ENCODE results near the gene CNTFR. TPM values are rescaled to one million over a fixed set of nuclear protein-coding genes. Genes with fewer than 3 reads are reported as not detected.
A peak's percentile ranks its signal among the peaks of the same experiment; 100 is the strongest.

The CNTFR gene
- total RNA-seq, 1 experiment from 2014 or later = not detected

DNA sequence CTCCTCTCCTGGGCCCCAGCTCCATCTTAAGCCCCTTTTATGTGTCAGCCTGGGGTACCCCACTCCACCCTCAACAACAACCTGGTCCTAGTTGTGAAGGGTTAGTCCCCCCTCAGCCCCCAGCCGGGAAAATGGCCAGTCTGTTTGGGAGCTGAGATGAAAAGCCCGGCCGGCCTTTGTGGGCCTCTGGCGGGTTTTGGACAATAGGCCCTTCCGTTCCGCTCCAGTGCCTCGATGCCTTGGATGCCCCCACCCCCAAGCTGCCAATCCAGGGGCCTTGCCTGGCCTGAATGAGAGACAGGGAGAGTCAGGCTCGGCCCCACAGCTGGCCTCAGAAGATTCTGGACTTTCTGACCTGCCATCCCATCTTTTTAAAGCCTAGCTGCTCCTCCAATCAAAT is 9.2 kb downstream of the CNTFR start:
- Histone ChIP-seq H3K9me3 (no peaks in the 10 kb centered on the region), H3K36me3 (no peaks in the 10 kb centered on the region), H3K4me3 (no peak overlapping the region), H3K27me3 (no peaks in the 10 kb centered on the region)
- DNase-seq = no peak

DNA sequence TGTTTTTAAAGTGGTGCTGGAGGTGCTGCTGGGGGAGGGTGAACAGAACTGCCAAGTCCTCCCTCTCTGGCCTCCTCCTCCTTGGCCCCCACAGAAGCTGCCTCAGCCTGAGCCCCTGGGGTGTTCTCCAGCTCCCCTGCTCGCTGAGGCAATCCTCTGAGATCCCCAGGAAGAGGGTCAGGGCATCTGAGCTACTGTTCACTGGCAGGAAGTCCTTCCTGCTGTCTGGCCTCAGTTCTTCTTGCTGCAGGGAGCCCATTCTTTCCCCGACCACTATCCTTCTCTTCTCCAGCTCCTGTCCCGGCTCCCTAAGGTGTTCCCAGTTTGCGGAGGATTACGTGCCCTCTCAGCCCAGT is 9.7 kb downstream of the CNTFR start:
- Histone ChIP-seq H3K4me3 (no peak overlapping the region), H3K36me3 (no peaks in the 10 kb centered on the region), H3K9me3 (no peaks in the 10 kb centered on the region), H3K27me3 (no peaks in the 10 kb centered on the region)
- DNase-seq = no peak

DNA sequence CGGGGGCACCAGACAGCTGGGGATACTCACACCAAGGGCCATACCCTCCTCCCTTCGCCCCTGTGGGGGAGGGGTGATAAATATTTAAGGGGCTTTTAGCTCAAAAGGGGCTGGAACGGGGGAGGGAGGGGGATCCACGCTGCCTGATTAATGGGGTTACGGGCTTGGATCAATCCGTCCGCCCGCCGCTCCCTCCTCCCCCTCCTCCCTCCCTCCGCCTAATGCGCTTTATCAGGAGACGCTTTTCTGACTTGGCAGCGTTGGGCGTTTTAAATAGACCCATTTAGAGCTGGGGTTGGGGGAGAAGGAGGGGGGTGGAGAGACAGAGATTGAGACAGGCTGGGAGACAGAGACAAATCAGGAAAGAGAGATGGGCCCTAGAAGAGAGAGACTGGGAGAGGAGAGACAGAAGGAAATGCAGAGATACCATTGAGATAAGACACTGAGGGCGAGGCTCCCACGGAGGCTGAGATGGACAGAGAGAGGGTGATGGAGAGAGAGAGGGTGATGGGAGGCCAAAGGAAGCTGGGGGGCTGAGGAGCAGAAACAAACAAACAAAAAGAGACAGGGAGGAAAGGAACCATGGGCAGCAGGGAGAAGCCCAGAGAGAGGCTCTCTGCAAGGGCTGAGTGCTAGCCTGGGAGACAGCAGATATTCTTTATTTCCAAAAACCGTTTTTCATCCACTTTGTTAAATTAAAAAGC is 10.3 kb downstream of the CNTFR start:
- H3K27me3 ChIP-seq = no peaks in the 10 kb centered on the region
- H3K9me3 ChIP-seq = no peaks in the 10 kb centered on the region
- H3K4me3 ChIP-seq = no peak overlapping the region
- H3K36me3 ChIP-seq = no peaks in the 10 kb centered on the region
- no peak for DNase-seq

DNA sequence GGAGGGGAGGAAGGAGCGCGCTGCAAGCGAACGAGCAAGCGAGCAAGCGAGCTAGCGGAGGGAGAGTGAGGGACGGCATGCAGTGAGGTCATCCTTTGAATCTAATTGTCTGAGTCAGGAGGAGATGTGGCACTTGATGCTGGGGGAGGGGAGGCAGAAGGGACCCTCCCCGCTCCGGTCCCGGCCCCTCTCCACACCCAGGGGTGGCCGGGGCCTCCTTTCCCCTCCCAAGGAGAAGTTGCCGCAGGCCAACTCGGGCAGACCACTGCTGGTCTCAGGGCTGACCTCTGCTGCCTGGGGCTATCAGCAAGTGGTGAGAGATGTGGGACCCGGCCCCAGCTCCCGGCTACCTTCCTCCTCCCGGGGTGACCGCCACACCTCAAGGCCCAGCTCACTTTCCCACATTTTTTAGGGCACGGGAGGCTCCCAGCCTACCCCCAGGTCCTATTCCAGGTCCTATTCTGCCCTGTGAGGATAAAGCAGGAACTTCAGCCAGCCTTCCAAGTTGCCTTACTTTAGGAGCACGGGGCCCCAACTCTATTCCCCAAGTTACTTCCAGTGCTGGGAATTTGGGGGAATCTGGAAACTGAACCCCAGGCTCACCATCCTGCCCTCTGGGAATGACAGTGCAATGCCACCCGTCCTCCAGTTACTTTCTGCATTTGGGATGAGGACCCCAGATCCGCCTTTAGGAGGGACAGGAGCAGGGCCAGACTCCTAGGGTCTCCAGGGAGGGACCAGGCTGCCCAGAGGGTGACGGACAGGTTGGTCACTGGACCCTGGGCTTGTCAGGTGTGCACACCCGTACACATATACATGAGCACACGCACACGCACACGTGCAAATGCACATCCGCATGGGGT is 11.1 kb downstream of the CNTFR start:
- Histone ChIP-seq H3K9me3 (no peaks in the 10 kb centered on the region), H3K36me3 (no peaks in the 10 kb centered on the region), H3K4me3 (no peak overlapping the region), H3K27me3 (no peaks in the 10 kb centered on the region)
- DNase-seq = no peak

DNA sequence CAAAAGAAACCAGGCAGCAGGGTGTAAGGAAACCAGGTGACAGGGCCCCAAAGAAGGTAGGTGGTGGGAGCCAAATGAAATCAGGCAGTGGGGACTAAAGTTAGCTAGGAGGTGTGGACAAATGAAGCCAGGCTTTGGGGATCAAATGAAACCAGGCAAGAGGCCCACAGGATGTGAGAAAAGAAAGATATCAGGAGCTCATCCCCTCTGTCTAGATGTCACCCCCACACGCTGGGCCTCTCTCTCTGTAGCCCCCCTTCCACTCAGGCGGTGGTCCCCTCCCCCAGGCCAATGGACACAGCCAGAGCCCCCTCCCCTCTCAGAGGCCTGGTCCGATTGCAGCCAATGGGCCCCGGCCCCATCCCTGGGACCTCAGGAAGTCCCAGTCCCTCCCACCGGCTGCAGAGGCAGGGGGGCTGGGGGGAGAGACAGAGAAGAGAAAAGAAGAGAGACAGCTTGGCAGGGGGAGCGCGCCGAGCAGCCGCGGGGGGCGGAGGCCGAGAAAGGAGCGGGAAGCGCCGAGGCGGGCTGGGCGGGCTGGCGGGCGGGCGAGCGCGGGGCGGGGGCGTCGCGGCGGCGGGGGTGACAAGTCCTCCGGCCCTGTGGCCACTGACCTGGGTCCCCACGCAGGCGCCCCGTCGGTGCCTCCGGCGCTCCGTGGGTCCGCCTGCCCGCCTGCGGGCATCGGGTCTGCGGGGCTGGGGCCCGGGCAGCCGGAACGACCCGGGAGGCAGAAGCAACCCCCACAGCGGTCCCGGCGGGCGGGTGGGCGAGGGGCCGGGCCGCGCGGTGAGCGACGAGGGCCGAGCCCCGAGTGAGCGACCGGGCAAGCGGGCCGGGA is 11.9 kb downstream of the CNTFR start:
- DNase-seq = no peak
- H3K36me3 ChIP-seq = no peaks in the 10 kb centered on the region
- H3K9me3 ChIP-seq = no peaks in the 10 kb centered on the region
- H3K4me3 ChIP-seq = no peak overlapping the region
- H3K27me3 ChIP-seq = no peaks in the 10 kb centered on the region

DNA sequence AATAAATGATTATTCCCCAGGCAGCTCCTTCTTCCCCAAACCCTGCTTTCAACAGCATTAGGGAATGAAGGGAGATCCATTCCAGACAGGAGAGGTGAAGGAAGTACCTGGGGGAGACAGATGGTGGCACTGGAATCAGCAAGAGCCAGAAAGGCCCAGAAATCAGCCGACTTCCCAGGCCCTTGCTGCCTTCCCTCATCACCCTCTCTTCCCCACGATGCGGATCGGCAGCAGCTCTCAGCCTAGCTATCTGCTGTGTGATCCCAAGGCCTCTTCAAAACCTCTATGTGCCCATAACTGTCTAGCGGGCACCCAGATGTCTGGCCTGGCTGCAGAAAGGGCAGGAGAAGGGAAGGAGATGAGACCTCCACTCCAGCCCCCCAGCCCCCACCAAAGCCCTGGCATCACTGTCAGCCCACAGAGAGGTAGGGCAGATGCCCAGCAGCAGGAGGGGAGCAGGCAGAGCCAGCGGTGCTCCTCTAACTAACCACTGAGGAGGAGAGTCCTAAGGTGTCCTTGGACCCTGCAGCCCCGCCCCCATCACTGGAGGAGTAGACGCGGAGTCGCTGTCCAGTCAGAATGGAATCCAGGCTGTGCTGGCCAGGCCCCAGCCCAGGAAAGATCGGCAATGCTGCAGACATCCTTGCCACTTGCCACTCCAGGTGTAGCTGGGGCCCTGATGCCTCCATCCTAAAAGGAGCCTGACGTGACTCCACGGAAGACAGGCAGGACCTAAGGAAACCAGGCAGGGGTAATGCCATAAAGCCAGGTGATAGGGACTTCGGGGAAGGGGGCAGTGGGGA is 12.7 kb downstream of the CNTFR start:
- H3K9me3 ChIP-seq = no peaks in the 10 kb centered on the region
- H3K27me3 ChIP-seq = no peaks in the 10 kb centered on the region
- H3K4me3 ChIP-seq = no peak overlapping the region
- H3K36me3 ChIP-seq = no peaks in the 10 kb centered on the region
- no peak for DNase-seq

DNA sequence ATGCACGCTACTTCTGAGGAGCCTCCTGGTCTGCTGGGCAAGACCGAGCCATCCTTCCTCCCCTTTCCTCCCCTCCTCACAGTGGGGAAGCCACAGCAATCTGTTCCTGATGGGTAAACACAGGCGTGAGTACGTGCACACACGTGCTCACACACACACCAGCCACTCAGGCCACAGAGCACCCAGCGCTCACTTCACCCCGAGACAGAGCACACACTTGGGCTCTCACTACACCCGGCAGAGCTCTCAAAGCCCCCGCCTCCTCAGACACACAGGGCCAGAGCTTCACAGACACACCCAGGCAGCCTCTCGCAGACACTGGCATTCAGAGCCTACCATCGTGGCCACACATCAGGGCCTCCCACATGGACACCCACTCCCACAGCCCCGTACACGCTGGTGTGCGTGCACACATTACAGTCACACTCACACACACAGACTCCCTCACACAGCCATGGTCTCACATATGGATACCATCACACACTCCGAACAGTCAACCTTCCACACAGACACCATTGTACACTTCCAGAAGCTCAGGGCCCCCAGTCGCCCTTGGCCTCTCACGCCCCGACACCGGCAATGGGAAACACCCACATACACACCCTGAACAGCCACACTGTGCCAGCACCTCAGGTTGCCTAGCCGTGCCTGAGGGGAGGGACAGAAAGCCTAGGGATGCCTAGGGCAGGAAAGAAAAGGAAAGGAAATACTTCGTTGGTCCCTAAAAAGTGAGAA is 13.5 kb downstream of the CNTFR start:
- Histone ChIP-seq H3K4me3 (no peak overlapping the region), H3K27me3 (no peaks in the 10 kb centered on the region), H3K9me3 (no peaks in the 10 kb centered on the region), H3K36me3 (no peaks in the 10 kb centered on the region)
- DNase-seq = no peak

DNA sequence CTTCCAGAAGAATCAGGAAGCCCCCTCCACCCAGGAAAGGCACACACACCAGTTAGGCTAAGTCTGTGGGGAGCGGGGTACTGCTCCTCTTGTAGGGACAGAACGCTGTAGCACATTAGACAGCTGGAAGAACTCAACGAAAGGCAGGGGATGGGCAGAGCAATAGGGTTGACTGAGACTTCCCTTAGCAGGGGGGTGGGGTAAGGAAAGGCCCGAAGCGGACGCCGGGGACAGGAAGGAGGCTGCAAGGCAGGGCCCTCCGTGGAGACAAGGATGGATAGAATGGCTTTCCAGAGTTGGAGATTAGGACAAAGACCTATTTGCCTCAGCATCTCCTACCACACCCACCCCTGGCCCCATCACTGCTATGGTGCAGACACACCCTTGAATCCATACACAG is 14.3 kb downstream of the CNTFR start:
- Histone ChIP-seq H3K9me3 (no peaks in the 10 kb centered on the region), H3K27me3 (no peaks in the 10 kb centered on the region), H3K36me3 (no peaks in the 10 kb centered on the region), H3K4me3 (no peak overlapping the region)
- DNase-seq = no peak

DNA sequence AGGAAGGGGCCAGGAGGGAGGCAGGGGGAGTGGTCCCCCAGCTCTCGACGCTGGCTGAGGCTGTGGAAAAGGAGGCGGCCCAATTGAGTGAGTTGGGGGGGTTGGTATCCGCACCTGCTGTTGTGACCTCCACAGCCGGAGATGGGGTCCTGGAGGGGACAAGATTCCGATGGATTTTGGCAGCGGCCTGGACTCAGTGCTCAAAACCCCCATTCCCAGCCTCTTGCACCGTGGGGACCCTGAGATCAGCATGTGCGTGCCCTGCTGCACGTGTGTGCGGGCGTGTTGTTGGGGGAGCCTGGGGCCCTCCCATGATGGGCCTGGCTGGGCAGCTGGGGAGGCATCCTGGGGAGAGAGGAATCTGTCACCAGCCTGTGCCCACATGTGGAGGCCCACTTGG is 15.0 kb downstream of the CNTFR start:
- Histone ChIP-seq H3K9me3 (no peaks in the 10 kb centered on the region), H3K36me3 (no peaks in the 10 kb centered on the region), H3K27me3 (no peaks in the 10 kb centered on the region), H3K4me3 (no peak overlapping the region)
- no peak for DNase-seq

DNA sequence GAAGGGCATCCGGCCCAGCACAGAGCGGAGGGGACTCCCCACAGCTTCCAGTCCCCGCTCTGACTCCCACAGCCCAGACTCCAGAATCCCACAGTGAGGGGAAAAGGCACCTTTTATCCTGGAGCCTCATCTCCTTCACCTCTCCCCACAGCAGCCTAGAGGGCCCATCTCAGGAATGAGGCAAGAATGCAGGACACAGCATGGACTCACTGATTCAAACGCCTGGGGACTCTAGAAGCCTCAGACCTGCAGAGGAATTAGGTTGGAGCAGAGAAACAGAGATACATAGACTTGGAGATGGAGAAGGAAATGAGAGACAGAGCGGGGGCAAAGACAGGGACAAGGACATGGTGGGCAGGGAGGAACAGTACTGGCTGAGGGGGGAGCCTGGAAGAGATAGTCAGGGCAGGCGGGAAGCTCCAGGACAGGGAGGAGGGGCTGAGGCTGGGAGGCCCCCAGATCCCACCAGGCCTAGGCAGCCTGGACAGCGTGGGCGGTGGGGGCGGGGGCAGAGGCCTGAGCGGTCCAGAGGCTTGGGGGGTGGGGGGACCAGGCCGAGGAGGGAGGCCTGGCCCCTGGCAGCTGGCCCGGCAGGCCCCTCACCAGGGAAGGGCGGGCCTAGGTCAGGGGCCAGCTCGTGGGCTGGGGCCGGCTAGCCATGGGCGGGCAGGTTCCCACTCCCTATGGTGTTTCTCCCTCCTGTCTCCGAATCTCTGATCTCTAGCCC is 15.8 kb downstream of the CNTFR start:
- no peaks in the 10 kb centered on the region for H3K36me3 ChIP-seq
- no peak for DNase-seq
- H3K9me3 ChIP-seq = no peaks in the 10 kb centered on the region
- H3K4me3 ChIP-seq = no peak overlapping the region
- H3K27me3 ChIP-seq = no peaks in the 10 kb centered on the region

DNA sequence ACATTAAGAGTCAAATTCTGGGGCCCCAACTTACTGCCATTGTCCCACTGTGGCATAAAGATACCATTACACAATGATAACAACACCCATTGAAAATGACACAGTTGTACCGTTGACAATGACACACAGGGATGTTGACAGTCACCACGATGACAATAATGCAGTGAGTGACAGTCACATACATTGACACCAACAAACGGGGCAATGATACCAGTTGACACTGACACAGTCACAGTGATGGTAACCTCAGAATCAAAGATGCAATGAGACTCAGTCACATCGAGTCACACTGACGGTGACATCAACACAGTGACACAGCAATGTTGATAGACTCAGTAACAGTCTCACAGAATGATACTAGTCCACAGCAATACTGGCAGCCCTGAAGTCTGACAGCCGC is 16.9 kb downstream of the CNTFR start:
- DNase-seq = no peak
- H3K36me3 ChIP-seq = no peaks in the 10 kb centered on the region
- no peaks in the 10 kb centered on the region for H3K27me3 ChIP-seq
- no peak overlapping the region for H3K4me3 ChIP-seq
- no peaks in the 10 kb centered on the region for H3K9me3 ChIP-seq

DNA sequence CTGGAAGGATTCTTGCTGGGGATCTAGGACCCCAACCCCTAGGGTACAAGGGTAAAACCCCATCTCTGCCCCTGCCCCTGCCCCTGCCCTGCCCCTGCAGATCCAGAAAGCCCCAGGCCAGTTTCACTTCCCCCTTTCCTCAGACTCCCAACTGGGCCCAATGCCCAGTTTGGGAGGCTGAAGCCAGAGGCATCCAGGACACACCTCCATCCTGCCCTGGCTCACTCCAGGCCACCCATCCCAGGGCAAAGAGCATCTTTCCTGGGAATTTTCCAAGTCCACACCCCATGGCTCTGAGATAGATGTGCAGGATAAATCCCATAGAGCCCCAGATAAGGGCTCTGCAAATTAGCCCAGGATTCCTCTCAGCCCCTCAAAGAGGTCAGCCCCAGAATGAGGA is 17.4 kb downstream of the CNTFR start:
- Histone ChIP-seq H3K36me3 (no peaks in the 10 kb centered on the region), H3K9me3 (no peaks in the 10 kb centered on the region), H3K4me3 (no peak overlapping the region), H3K27me3 (no peaks in the 10 kb centered on the region)
- peak; percentile 7 for DNase-seq

DNA sequence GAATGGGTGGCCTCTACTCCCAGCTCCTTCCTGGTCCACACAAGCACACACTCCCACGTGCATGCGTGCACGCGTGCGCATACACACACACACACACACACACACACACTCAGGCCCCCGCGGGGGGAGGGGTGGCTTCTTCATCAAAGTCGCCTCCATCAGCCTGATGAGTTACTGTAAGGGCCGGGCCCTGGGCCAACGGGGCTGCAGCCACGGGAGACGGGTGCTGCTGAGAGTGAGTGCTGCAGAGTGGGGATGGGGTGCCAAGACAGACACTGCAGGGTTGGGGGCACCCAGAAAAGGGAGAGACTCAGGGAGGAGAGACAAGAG is 18.1 kb downstream of the CNTFR start:
- Histone ChIP-seq H3K36me3 (no peaks in the 10 kb centered on the region), H3K27me3 (no peaks in the 10 kb centered on the region), H3K9me3 (no peaks in the 10 kb centered on the region), H3K4me3 (no peak overlapping the region)
- no peak for DNase-seq

DNA sequence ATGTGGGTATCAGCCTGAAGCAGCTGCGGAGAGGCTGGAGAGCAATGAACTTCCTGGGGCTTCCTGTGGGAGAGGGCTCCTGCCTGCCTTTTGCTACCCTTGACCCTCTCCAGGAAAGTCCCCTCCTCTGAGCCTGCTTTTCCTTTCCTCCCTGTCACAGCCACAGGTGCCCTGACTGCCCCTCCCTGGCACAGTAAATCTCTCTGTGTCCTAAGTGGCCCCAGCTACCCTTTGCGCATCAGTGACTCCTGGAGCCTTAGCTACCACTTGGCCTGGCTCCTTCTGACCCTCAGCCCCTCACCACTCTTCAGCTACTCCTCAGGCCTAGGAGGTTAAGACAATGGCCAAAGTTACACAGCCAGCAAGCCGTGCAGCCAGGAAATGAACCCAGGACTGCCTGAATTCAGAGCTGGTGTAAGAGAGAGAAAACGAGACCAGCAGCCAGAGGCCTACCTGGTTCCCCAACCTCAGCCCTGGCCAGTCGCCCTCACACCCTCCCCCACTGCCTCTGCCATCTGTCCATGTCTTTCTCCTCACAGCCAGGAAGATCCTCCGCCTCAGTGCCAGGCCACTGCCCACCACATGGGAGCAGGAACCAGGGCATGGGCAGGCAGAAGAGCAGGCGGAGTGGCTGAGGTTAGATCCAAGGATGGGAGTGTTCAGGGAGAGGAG is 18.6 kb downstream of the CNTFR start:
- Histone ChIP-seq H3K4me3 (no peak overlapping the region), H3K9me3 (no peaks in the 10 kb centered on the region), H3K36me3 (no peaks in the 10 kb centered on the region), H3K27me3 (no peaks in the 10 kb centered on the region)
- DNase-seq = no peak

DNA sequence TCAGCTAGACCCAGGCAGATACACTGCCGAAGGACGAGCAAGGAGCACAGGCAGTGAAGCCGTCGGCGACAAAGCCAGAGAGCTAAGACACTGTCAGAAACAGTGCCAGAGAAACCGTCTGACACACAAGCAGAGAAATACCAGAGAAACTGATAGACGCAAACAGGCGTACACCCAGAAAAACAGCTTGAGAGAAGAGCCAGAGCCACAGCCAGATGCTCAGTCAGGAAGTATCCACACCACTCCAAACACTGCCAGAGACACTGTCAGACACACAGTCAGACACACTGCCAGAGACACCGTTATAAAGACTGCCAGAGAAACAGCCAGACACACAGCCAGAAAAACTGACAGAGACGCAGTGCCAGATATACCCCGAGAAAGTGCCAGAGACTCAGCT is 19.1 kb downstream of the CNTFR start:
- no peak for DNase-seq
- no peaks in the 10 kb centered on the region for H3K9me3 ChIP-seq
- no peaks in the 10 kb centered on the region for H3K27me3 ChIP-seq
- no peak overlapping the region for H3K4me3 ChIP-seq
- no peaks in the 10 kb centered on the region for H3K36me3 ChIP-seq
